ENCODE measurements around the gene RNF220.
"Not testable (repeated sequence)": the region's sequence is repeated elsewhere in the genome, so short reads cannot be mapped to it uniquely, and the experiment has no call there.

Gene RNF220

GRCh38 chr1:44684525-44684924 lies 279.5 kb downstream of the RNF220 start:
- DNase-seq = no peak

DNA sequence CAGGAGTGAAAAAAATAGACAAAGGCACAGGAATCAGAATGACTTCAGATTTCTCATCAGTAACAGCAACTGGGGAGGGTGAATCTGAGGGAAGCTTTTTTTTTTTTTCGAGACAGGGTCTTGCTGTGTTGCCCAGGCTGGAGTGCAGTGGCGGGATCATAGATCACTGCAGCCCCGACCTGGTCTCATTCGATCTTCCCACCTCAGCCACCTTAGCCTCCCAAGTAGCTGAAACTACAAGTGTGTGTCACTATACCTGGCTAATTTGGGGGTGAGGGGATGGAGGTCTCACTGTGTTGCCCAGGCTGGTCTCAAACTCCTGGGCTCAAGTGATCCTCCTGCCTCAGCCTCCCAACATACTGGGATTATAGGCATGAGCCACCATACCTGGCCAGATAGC lies 280.2 kb downstream of the RNF220 start:
- no peak for DNase-seq

GRCh38 chr1:44685881-44686280 lies 280.8 kb downstream of the RNF220 start:
- no peak for DNase-seq

DNA sequence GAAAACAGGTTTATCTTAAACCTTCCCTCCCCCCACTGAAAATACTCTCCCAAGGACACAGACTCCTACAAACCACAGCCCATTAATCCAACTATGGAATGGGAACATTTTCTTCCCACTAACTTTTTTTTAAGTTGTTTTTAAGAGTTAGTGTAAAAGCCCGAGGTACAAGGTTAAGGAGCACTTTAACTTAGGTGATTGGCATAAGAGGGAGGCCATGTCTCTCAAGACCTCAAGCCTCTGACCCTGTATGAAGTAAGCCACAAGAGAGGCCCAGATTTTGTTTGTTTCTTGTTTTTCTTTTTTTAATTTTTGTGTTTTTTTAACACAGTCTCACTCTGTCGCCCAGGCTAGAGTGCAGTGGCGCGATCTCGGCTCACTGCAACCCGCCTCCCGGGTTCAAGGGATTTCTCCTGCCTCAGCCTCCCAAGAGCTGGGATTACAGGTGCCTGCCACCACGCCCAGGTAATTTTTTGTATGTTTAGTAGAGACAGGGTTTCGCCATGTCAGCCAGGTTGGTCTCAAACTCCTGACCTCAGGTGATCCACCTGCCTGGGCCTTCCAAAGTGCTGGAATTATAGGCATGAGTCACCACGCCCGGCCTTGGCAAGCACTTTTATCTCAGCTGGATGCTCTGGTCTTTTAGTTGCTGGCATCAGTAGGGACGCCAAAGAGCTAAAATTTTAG lies 283.8 kb downstream of the RNF220 start:
- no peak for DNase-seq

- DNase-seq = no peak
Measured at GRCh38 chr1:44689447-44689765, 284.4 kb downstream of the RNF220 start.

GRCh38 chr1:44693159-44693558 lies 288.1 kb downstream of the RNF220 start:
- DNase-seq = no peak

DNA sequence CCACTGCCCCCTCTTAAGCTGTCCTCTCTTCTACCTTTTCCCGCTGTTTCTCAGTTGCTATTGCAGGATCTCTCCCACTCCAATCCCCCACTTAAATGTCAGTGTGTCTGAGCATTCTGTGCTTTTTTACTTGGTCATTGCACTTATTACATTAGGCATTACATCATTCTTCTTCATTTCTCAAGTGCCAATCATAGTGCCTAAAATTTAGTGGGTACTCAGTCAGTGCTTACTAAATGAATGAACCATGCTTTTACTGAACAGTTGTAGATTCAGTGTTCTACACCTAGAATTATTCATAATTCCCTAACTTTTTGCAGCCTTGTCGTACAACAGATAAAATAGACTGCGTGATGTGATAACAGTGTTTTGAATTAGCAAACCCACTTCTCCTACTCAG lies 288.8 kb downstream of the RNF220 start:
- no peak for DNase-seq

DNA sequence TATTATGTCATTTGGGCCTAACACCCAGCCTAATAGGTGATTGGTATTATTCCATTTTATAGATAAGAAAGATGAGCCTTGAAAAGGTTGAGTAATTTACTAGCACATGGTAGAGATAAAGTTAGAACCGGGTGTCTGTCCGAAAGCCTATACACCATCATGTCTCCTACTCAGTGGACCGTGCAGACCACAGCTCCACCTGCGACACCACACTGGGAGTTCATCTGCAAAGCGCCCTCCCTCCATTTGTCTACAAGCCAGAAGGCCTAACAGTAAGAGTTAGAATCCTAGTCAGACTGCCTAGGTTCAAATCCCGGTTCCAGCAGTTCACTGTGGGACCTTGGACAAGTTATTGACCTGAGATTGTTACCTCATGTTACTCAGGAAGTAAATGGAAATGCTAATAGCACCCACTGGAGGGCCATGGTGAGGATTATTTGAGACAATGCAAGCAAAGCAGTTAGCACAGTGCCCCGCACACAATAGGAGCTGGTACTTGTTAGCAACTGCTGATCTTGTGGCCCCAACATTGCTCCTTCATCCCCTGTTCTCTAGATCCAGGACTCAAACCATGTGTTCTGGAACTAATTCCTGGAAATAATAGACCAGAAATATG lies 289.9 kb downstream of the RNF220 start:
- DNase-seq = no peak

DNA sequence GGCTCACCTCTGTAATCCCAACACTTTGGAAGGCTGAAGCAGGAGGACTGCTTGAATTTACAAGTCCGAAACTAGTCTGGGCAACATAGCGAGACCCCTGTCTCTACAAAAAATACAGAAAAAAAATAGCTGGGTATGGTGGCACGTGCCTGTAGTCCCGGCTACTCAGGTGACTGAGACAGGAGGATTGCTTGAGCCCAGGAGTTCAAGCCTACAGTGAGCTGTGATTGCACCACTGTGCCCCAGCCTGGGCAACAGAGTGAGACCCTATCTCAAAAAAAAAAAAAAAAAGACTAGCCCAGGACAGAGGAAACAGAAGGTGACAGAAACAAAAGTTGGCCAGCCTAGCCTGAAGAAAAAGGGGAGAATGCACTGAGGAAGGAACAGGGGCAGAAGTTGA lies 290.6 kb downstream of the RNF220 start:
- no peak for DNase-seq

GRCh38 chr1:44696101-44696500 lies 291.0 kb downstream of the RNF220 start:
- no peak for DNase-seq

GRCh38 chr1:44696789-44697345 lies 291.8 kb downstream of the RNF220 start:
- no peak for DNase-seq

DNA sequence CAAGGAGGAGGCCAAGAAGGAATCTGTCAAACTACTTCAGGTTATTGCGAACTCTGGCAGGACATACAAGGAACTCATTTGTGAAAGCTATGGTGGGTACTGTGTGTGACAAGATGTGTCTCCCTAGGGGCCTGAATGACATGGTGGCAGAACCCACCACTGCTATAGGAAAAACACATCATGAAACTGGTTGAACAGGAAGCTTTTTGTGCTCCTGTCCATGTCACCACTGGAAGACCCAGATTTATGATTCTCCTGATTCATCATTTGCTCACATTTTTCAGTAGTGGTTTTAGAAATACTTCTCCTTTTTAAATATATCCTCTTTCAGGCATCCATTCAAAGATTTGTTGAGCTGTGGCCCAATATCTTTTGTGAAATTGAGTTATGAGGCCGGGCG lies 293.1 kb downstream of the RNF220 start:
- DNase-seq = no peak

DNA sequence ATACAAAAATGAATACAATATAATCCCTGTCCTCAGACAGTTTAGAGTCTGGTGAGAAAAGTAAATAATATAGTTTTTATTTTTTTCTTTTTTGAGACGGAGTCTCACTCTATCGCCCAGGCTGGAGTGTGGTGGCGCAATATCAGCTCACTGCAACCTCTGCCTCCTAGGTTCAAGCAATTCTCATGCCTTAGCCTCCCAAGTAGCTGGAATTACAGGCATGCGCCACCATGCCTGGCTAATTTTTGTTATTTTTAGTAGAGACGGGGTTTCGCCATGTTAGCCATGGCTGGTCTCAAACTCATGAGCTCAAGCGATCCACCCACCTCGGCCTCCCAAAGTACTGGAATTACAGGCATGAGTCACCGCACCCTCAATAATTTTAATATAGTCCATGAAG lies 294.3 kb downstream of the RNF220 start:
- DNase-seq = not testable (repeated sequence)

DNA sequence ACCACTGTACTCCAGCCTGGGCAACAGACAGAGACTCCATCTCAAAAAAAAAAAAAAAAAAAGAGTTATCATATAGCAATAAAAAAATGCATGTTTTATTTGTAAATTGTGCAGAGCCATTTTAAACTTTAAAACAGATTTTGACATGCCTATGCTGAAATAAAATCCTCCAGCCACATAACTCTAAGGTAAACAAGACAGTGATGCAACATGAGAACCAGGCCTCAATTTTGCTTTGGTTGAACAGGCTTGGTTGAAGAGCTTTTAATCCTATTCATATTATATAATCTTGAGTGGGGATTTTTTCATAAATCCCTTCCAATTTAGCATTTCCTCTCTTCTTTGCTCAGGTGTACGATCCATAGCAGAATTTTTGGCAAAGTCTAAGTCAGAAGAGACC lies 295.5 kb downstream of the RNF220 start:
- no peak for DNase-seq

- DNase-seq = no peak
Measured at GRCh38 chr1:44701141-44701573, 296.1 kb downstream of the RNF220 start.

Data from HCEC 1CT (cell line).